HG02840 (cell line): ENCODE data around the gene CAB39.
A peak's percentile ranks its signal among the peaks of the same experiment; 100 is the strongest.
"Not testable (repeated sequence)": the region's sequence is repeated elsewhere in the genome, so short reads cannot be mapped to it uniquely, and the experiment has no call there.

ENCODE experiments used
- ATAC-seq: cut with Tn5 transposase; IDR thresholded peaks from one replicate; pipeline ENCODE4 v1.9.1; 2021; ENCODE audit warnings: mild to moderate bottlenecking, moderate library complexity, moderate number of reproducible peaks; ENCODE audit not compliant: unreplicated experiment, low FRiP score

CAB39 gene

GRCh38 chr2:230713331-230714135 lies 891 bp downstream of the CAB39 start:
- peak; percentile 15 for ATAC-seq

DNA sequence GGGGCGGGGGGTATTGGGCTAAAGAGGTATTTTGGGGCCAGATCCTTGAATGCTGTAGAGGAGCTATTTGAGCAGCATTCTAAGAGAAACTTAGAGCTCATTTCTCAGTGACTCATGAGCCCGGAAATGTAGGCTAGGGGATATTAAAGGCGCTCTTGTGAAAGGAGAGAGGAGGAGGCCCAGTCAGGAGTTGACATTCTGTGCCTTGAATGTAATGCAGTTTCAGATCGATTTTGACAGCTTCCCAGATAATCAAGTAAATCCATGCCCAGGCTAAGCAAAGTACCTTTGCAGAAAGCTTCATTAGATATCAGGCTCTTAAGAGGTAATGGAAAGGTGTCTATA lies 1.5 kb downstream of the CAB39 start:
- ATAC-seq = no peak

GRCh38 chr2:230715201-230715600 lies 2.6 kb downstream of the CAB39 start:
- no peak for ATAC-seq

DNA sequence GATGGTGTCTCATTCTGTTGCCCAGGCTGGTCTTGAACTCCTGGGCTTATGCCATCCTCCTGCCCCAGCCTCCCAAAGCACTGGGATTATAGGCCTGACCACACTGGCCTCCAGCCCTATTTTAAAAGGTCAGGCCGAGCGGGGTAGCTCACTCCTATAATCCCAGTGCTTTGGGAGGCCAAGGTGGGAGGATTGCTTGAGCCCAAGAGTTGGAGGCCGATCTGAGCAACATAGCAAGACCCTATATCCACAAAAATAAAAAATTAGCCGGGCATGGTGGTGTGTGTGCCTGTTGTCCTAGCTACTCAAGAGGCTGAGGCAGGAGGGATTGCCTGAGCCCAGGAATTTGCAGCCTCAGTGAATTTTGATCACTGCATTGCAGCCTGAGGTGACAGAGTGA lies 3.9 kb downstream of the CAB39 start:
- no peak for ATAC-seq

GRCh38 chr2:230717600-230717999 lies 5.0 kb downstream of the CAB39 start:
- no peak for ATAC-seq

DNA sequence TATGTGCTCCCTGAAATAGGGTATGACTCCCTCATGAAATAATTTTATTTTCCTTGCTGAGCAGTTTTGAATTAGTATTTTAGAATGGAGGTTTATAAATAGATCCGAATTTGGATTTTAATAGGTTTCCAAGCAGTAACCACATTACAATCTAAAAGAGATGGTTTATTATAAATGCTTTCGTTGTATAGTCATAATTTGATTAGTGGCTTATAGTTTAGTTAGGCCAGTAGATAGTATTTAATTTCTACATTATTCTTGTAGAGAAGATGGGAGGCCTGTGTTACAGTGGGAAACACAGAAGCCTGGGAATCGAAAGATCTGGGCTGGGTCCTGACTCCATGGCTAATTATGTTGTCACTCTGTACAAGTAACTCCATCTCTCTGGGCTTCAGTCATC lies 6.7 kb downstream of the CAB39 start:
- no peak for ATAC-seq

- peak; percentile 48 for ATAC-seq
These were observed 9.1 kb downstream of the CAB39 start for GRCh38 chr2:230721712-230722111.

DNA sequence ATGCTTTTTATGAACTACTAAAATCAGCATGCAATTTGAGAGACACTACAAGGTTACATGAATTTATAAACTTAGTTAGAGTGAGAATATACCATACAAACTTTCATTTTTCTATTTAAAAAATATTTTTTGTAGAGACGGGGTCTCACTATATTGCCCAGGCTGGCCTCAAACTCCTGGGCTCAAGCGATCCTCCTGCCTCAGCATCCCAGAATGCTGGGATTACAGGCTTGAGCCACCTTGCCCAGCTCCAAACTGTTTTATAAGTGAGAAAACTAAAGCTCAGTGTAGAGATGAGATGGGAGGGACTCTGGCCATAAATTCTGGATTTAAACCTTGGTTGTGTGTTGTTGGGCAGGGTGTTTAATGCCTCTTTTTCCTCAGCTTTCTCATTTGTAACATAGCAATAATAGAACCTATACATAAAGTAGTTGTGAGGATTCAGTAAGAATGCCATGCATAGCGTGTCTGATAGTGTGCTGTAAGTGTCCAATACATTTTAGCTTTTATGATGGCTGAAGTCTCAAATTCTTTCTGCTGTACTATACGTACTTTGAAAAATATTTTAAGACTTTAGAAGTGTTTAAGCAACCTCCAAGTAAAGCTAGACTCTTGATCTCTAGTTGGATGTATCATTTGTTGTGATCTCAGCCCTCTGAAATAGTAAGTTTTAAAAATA lies 9.7 kb downstream of the CAB39 start:
- no peak for ATAC-seq

GRCh38 chr2:230723363-230723762 lies 10.7 kb downstream of the CAB39 start:
- no peak for ATAC-seq

GRCh38 chr2:230724957-230725356 lies 12.3 kb downstream of the CAB39 start:
- not testable (repeated sequence) for ATAC-seq

GRCh38 chr2:230731512-230731911 lies 18.9 kb downstream of the CAB39 start:
- ATAC-seq = no peak

GRCh38 chr2:230732914-230733401 lies 20.3 kb downstream of the CAB39 start:
- no peak for ATAC-seq

- ATAC-seq = no peak
These were observed 21.9 kb downstream of the CAB39 start for GRCh38 chr2:230734247-230735175.

DNA sequence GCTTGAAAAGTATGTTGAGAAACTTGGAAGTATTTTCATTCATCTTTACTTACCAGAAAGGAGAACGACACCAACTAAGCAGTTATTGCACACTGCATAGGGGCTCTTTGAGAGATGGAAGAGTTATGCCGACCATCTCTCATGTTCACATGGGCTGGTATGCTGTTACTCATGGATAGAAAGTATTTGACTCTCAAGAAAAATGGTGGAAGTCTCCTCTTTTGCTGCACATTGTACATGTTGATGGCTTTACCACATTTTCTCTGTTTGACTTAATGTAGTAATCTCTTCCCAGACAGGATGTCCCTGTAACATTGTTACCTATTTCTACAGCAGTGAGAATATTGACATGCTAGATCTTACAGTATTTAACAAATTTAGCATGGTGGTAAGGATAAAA lies 23.2 kb downstream of the CAB39 start:
- no peak for ATAC-seq

DNA sequence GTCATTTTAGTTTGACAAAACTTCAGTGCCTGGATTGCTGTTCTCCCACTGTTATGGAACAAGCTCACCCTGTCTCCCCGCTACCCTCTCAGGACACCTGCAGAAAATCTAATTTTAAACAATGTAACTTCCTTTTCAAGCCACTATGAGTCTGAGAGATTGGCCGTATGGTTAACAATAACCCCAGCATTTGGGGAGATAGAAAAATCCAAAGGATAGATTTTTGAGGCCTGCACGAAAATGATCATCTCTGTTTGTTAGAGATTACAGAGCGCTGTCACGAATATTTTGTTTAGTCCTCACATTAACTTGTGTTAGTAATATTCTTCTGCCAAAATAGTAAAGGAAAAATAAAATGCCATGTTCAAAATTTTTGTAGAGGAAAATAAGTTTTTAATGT lies 24.7 kb downstream of the CAB39 start:
- no peak for ATAC-seq

DNA sequence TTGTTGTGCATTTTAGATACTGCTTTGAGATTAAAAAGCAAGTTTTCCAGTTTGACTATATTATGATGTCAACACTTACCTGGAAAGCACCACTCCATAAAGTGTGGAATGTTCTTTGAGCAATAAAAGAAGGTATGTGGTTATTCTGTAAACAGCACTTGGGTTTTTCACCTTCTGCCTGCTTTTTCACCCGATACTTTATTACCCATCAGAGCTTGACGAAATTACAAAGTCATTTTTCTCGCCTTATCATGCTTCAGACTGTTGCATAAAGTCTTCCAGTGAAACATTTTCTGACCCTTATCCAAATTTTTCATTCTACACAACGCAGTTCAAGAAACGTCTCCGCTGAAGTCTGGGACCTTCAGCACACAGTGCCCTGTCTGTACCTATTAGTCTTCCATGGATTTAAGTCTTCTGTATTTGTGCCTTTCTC lies 25.2 kb downstream of the CAB39 start:
- ATAC-seq = no peak

DNA sequence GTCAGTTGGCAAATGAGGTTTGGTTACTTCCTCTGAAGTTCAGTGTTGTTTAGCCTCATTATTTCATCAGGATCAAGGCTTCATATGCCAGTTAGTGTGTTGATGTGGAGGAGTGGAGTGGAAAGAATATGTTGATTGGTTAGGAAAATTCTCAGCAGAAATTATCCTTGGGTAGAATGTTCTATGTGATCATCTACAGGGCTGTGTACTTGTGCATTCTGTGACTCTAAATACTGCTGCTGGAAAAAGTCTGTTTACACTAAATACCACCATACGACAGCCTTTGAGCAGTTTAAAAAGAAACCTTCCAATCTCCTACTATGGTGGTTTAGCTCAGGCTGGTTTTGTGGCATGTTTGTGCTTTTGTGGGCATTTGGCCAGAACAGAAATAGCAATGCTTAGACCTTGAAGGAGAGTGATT lies 25.8 kb downstream of the CAB39 start:
- ATAC-seq = no peak

- ATAC-seq = no peak
These were observed 26.3 kb downstream of the CAB39 start for GRCh38 chr2:230738924-230739323.

- no peak for ATAC-seq
These were observed 27.3 kb downstream of the CAB39 start for GRCh38 chr2:230739961-230740360.

DNA sequence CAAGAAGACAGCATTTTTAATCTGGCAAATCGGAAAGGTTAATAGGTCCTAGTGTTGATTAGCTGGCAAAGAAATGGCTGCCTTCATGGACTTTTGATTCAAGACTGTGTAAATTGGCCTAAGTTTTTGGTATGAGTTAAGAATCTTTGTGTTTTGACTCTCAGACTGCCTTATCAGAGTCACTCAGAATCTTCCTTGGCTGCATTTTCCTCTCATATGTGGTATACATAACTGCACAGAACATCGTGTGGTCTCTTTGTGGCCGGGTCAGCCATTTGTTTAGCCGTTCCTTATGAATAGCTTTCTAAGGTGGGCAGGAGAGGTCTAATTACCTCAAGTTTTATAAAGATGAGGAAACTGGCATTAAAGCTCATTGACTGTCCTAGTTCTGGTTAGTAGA lies 30.1 kb downstream of the CAB39 start:
- ATAC-seq = no peak

DNA sequence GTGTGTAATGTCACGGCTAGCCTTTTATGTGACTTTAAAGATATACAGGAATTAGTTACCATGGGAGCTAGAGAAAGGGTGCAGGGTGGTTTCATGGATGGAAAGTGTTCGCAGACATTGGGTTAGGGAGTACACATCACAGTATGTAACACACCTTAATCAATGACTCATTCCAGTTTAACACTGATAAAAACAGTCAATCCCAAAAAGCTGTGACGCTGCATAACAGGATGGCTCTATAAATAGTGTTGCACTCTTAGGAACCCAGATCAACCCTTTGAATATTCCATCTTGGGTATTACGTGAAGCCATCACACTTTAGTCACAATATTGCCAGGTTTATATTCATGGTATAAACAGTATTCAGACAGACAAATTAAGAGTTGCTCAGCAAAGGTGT lies 33.6 kb downstream of the CAB39 start:
- no peak for ATAC-seq
